Prostate gland (tissue), 2 donors: Measurements from ENCODE around the gene VPS45. TPM values are rescaled to one million over a fixed set of nuclear protein-coding genes. Genes with fewer than 3 reads are reported as not detected.

Experiments
- DNase-seq: peaks from one replicate; pipeline ENCODE4 v3.0.0-alpha.2; 2019; ENCODE audit warnings: low spot score
- H3K27ac ChIP-seq, 2 donors: fragments of 200-600 bp; sonication (generic); 2 replicates each; pipeline ENCODE4 v1.5.1; 2017 to 2019
- H3K27me3 ChIP-seq: fragments of 200-600 bp; sonication (generic); replicated peaks from 2 replicates; pipeline ENCODE4 v1.5.1; 2019; ENCODE audit not compliant: insufficient read depth
- H3K36me3 ChIP-seq, 2 donors: fragments of 200-600 bp; sonication (generic); 1 replicate in 1 of 2; 2 replicates in 1 of 2; pipeline versions ENCODE4 v1.5.1 to v1.8.1; 2017 to 2019
- H3K4me1 ChIP-seq: fragments of 200-600 bp; sonication (generic); replicated peaks from 2 replicates; pipeline ENCODE4 v1.5.1; 2019
- H3K4me3 ChIP-seq, 2 donors: fragments of 200-600 bp; sonication (generic); 2 replicates each; pipeline ENCODE4 v1.5.1; 2017 to 2019
- H3K9me3 ChIP-seq: fragments of 200-600 bp; sonication (generic); 2 replicates; pipeline ENCODE4 v1.5.1; 2017
- CTCF ChIP-seq, 4 experiments: fragments of 200-600 bp in 2 of 4; fragments of 450-650 bp in 2 of 4; sonication (generic) in 2 of 4; IDR thresholded peaks; 1 replicate in 3 of 4; 2 replicates in 1 of 4; pipeline ENCODE4 v1.5.1; 2016 to 2019; ENCODE audit warnings: antibody characterized with exemption in 4 of 4, mild to moderate bottlenecking in 2 of 4, moderate library complexity in 2 of 4
- POLR2A ChIP-seq: fragments of 450-650 bp; IDR thresholded peaks from one replicate; pipeline ENCODE4 v1.6.1; 2016; ENCODE audit warnings: antibody characterized with exemption, mild to moderate bottlenecking
- POLR2AphosphoS5 ChIP-seq: sonication (generic); formaldehyde crosslinking; IDR thresholded peaks from one replicate; pipeline ENCODE4 v1.6.1; 2017; ENCODE audit warnings: antibody characterized with exemption
- WGBS: methylation state at CpG from one replicate; pipeline ENCODE4 v1.1.5; 2018; 5-methylcytosine and 5-hydroxymethylcytosine counted together
- intact Hi-C: fragments of 100-400 bp; cut with DNase I; formaldehyde crosslinking; loops from one replicate; pipeline ENCODE4 v1.14.2; 2022
- total RNA-seq, 2 donors: library from RNA; depleted of rRNA; stranded (reverse); fragments of >200 nt; gene quantifications; one replicate each; pipeline ENCODE4 v1.1.0, GENCODE V29; 2016

Gene VPS45
- total RNA-seq, 2 donors from 2014 or later, result 29.6 to 33.3 TPM

GRCh38 chr1:150156868-150157603 lies 89.5 kb downstream of the VPS45 start:
- Histone ChIP-seq H3K9me3 (no peaks in the 10 kb centered on the region), H3K36me3 (peaks cover 0 to 11% of the 10 kb centered on the region in 2 donors), H3K27me3 (no peaks in the 10 kb centered on the region), H3K4me1 (no peaks in the 10 kb centered on the region), H3K4me3 (no peak overlapping the region), H3K27ac (peak overlapping the region in 1 of 2 donors; percentile 10)
- TF ChIP-seq CTCF (IDR thresholded peaks at IDR 0.05), result no peak
- DNase-seq, result no peak
- intact Hi-C loops, result no loop called here
- WGBS, result 66% methylated on average over 16 of the region's 16 CpGs

DNA sequence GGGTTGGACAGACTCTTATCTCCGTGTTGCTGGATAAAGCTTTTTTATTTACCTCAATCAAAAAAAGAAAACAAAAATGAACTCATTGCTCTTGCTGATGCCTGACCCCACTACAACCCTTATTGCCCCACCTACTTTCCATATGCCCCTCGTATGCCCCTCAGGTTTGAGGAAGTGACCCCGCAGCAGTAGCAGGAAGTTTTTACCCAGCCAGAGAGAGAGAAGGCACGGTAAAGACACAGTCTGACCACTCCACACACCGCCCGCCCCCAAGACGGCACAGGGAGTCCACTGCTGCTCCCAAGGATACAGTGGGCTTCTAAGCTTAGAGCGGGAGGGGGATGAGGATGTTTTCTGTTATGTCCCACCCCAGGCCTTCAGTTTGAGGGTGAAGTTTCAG lies 92.0 kb downstream of the VPS45 start:
- Histone ChIP-seq H3K27ac (peak overlapping the region; percentile 55 to 93), H3K9me3 (no peaks in the 10 kb centered on the region), H3K36me3 (peaks cover 0 to 11% of the 10 kb centered on the region in 2 donors), H3K4me1 (no peaks in the 10 kb centered on the region), H3K4me3 (no peak overlapping the region), H3K27me3 (no peaks in the 10 kb centered on the region)
- TF ChIP-seq POLR2A (no peak), POLR2AphosphoS5 (no peak), CTCF (IDR thresholded peaks at IDR 0.05) (no peak)
- WGBS, result 64% methylated on average over 8 of the region's 8 CpGs
- DNase-seq, result no peak
- intact Hi-C loops, result no loop called here

- H3K9me3 ChIP-seq, result no peaks in the 10 kb centered on the region
- no peaks in the 10 kb centered on the region for H3K27me3 ChIP-seq
- intact Hi-C loops, result no loop called here
- 73% methylated on average over 7 of the region's 7 CpGs for WGBS
- H3K27ac ChIP-seq, result peak overlapping the region; percentile 93 to 95
- H3K4me3 ChIP-seq, result no peak overlapping the region
- DNase-seq, result no peak
- H3K4me1 ChIP-seq, result no peaks in the 10 kb centered on the region
- peaks cover 0 to 6% of the 10 kb centered on the region in 2 donors for H3K36me3 ChIP-seq
- TF ChIP-seq POLR2AphosphoS5 (no peak), POLR2A (no peak), CTCF (IDR thresholded peaks at IDR 0.05) (no peak)
Measured at GRCh38 chr1:150160964-150161621, 93.5 kb downstream of the VPS45 start.

GRCh38 chr1:150161747-150162581 lies 94.4 kb downstream of the VPS45 start:
- TF ChIP-seq POLR2AphosphoS5, result no peak
- TF ChIP-seq CTCF (IDR thresholded peaks at IDR 0.05), result peak in 2 of 4 experiments; percentile 8 to 13
- Histone ChIP-seq H3K27me3 (no peaks in the 10 kb centered on the region), H3K27ac (peak overlapping the region; percentile 93 to 95), H3K9me3 (no peaks in the 10 kb centered on the region), H3K36me3 (no peaks in the 10 kb centered on the region), H3K4me3 (no peak overlapping the region), H3K4me1 (no peaks in the 10 kb centered on the region)
- intact Hi-C loops, result no loop called here
- no peak for DNase-seq
- 56% methylated on average over 9 of the region's 9 CpGs for WGBS
